H9 (cell line): ENCODE results near the gene TMEM165. TPM values are rescaled to one million over a fixed set of nuclear protein-coding genes. Genes with fewer than 3 reads are reported as not detected.

Experiments
- DNase-seq: peaks from one replicate; pipeline ENCODE4 v3.0.0-alpha.2; 2017
- H2AFZ ChIP-seq: one replicate; pipeline ENCODE4 v1.6.1; 2013; ENCODE audit warnings: mild to moderate bottlenecking, low read length, control low read depth, moderate library complexity
- H2AK5ac ChIP-seq: 2 replicates; pipeline ENCODE4 v1.6.1; 2013; ENCODE audit warnings: low read length, control low read depth, mixed read lengths; ENCODE audit not compliant: insufficient read length
- H2BK120ac ChIP-seq: one replicate; pipeline ENCODE4 v1.6.1; 2013; ENCODE audit warnings: low read depth, mild to moderate bottlenecking, low read length, control low read depth, inconsistent platforms; ENCODE audit not compliant: poor library complexity, severe bottlenecking
- H2BK12ac ChIP-seq: 2 replicates; pipeline ENCODE4 v1.6.1; 2013; ENCODE audit warnings: low read length, control low read depth, mixed read lengths, low read depth; ENCODE audit not compliant: insufficient read length
- H2BK15ac ChIP-seq: 2 replicates; pipeline ENCODE4 v1.6.1; 2013; ENCODE audit warnings: low read depth, low read length, control low read depth
- H2BK20ac ChIP-seq: one replicate; pipeline ENCODE4 v1.6.1; 2013; ENCODE audit warnings: low read depth, mild to moderate bottlenecking, low read length, control low read depth, inconsistent platforms; ENCODE audit not compliant: poor library complexity, severe bottlenecking
- H2BK5ac ChIP-seq: 2 replicates; pipeline ENCODE4 v1.6.1; 2013; ENCODE audit warnings: low read length, control low read depth, mixed read lengths; ENCODE audit not compliant: insufficient read length
- H3K14ac ChIP-seq: 2 replicates; pipeline ENCODE4 v1.6.1; 2013; ENCODE audit warnings: low read length, control low read depth; ENCODE audit not compliant: insufficient read depth
- H3K18ac ChIP-seq: 2 replicates; pipeline ENCODE4 v1.6.1; 2013; ENCODE audit warnings: low read depth, mild to moderate bottlenecking, mixed read lengths, low read length, control low read depth; ENCODE audit not compliant: insufficient read length
- H3K23ac ChIP-seq: 2 replicates; pipeline ENCODE4 v1.6.1; 2013; ENCODE audit warnings: low read length, control low read depth, mixed read lengths, low read depth; ENCODE audit not compliant: insufficient read length
- H3K23me2 ChIP-seq: 2 replicates; pipeline ENCODE4 v1.6.1; 2013; ENCODE audit warnings: low read depth, mild to moderate bottlenecking, mixed read lengths, low read length, control low read depth; ENCODE audit not compliant: insufficient read length, poor library complexity, severe bottlenecking
- H3K27ac ChIP-seq: 2 replicates; pipeline ENCODE4 v1.5.1; 2013; ENCODE audit warnings: low read length, control low read depth, mixed read lengths, low read depth; ENCODE audit not compliant: insufficient read length
- H3K27me3 ChIP-seq: 2 replicates; pipeline ENCODE4 v1.6.1; 2013; ENCODE audit warnings: low read length, control low read depth, inconsistent platforms; ENCODE audit not compliant: insufficient read depth
- H3K4ac ChIP-seq: 2 replicates; pipeline ENCODE4 v1.6.1; 2013; ENCODE audit warnings: low read depth, mild to moderate bottlenecking, control low read depth, inconsistent platforms, low read length, moderate library complexity
- H3K4me1 ChIP-seq: 2 replicates; pipeline ENCODE4 v1.6.1; 2013; ENCODE audit warnings: low read length, control low read depth, inconsistent platforms; ENCODE audit not compliant: insufficient read depth
- H3K4me2 ChIP-seq: 2 replicates; pipeline ENCODE4 v1.6.1; 2013; ENCODE audit warnings: low read length, control low read depth, mixed read lengths; ENCODE audit not compliant: insufficient read length, insufficient read depth
- H3K56ac ChIP-seq: 2 replicates; pipeline ENCODE4 v1.6.1; 2013; ENCODE audit warnings: low read depth, mild to moderate bottlenecking, mixed read lengths, low read length, control low read depth; ENCODE audit not compliant: insufficient read length
- H3K79me1 ChIP-seq: 2 replicates; pipeline ENCODE4 v1.6.1; 2013; ENCODE audit warnings: low read depth, mild to moderate bottlenecking, moderate library complexity, low read length, control low read depth, inconsistent platforms; ENCODE audit not compliant: insufficient read depth, poor library complexity, severe bottlenecking
- H3K79me2 ChIP-seq: 2 replicates; pipeline ENCODE4 v1.6.1; 2013; ENCODE audit warnings: low read length, control low read depth, inconsistent platforms; ENCODE audit not compliant: insufficient read depth
- H3K9ac ChIP-seq: 2 replicates; pipeline ENCODE4 v1.6.1; 2013; ENCODE audit warnings: low read length, control low read depth, mixed read lengths; ENCODE audit not compliant: insufficient read length; ENCODE audit errors: extremely low read depth
- H3K9me3 ChIP-seq: one replicate; pipeline ENCODE4 v1.6.1; 2013; ENCODE audit warnings: low read depth, low read length, inconsistent platforms; ENCODE audit not compliant: control insufficient read depth
- H3T11ph ChIP-seq: one replicate; pipeline ENCODE4 v1.6.1; 2013; ENCODE audit warnings: mild to moderate bottlenecking, low read length, control low read depth, inconsistent platforms
- H4K20me1 ChIP-seq: one replicate; pipeline ENCODE4 v1.6.1; 2013; ENCODE audit not compliant: control insufficient read depth, insufficient read length, insufficient read depth
- H4K5ac ChIP-seq: 2 replicates; pipeline ENCODE4 v1.6.1; 2013; ENCODE audit warnings: low read depth, mild to moderate bottlenecking, mixed read lengths, low read length, control low read depth; ENCODE audit not compliant: insufficient read length
- H4K8ac ChIP-seq: replicated peaks from 2 replicates; pipeline ENCODE4 v1.6.1; 2013; ENCODE audit warnings: low read length, control low read depth, mixed read lengths, low read depth; ENCODE audit not compliant: insufficient read length
- H4K91ac ChIP-seq: 2 replicates; pipeline ENCODE4 v1.6.1; 2013; ENCODE audit warnings: low read depth, mild to moderate bottlenecking, moderate library complexity, mixed read lengths, low read length, control low read depth; ENCODE audit not compliant: insufficient read length
- H3K27ac Mint-ChIP-seq, 3 experiments: 2 replicates in 2 of 3; 3 replicates in 1 of 3; pipeline ENCODE4 v1.8.0; 2020 to 2021; ENCODE audit warnings: mixed read lengths in 3 of 3, mild to moderate bottlenecking in 1 of 3, moderate library complexity in 1 of 3
- H3K27me3 Mint-ChIP-seq: 2 replicates; pipeline ENCODE4 v1.8.0; 2021; ENCODE audit warnings: low read depth, mild to moderate bottlenecking, moderate library complexity, mixed read lengths
- H3K36me3 Mint-ChIP-seq, 3 experiments: 2 replicates in 2 of 3; 3 replicates in 1 of 3; pipeline ENCODE4 v1.8.0; 2020 to 2021; ENCODE audit warnings: low read depth in 3 of 3, mixed read lengths in 3 of 3; ENCODE audit not compliant: insufficient read depth in 1 of 3
- H3K4me1 Mint-ChIP-seq, 2 experiments: 2 replicates each; pipeline ENCODE4 v1.8.0; 2020; ENCODE audit warnings: mixed read lengths in 2 of 2
- H3K4me3 Mint-ChIP-seq, 2 experiments: 2 replicates in 1 of 2; 3 replicates in 1 of 2; pipeline ENCODE4 v1.8.0; 2020 to 2021; ENCODE audit warnings: mild to moderate bottlenecking in 2 of 2, mixed read lengths in 2 of 2, moderate library complexity in 1 of 2
- H3K9me3 Mint-ChIP-seq, 2 experiments: 2 replicates in 1 of 2; 3 replicates in 1 of 2; pipeline ENCODE4 v1.8.0; 2020; ENCODE audit warnings: mild to moderate bottlenecking in 2 of 2, mixed read lengths in 2 of 2, moderate library complexity in 1 of 2
- WGBS: extraction: QIAGEN DNeasy Blood & Tissue Kit; methylation state at CpG from one replicate; pipeline ENCODE4 v1.1.7; 2013; ENCODE audit warnings: missing lambda C conversion rate, low lambda C conversion rate, mixed read lengths; ENCODE audit not compliant: insufficient read length; ENCODE audit errors: extremely low coverage; 5-methylcytosine and 5-hydroxymethylcytosine counted together
- total RNA-seq: library from RNA; stranded (reverse); gene quantifications from 2 replicates; pipeline ENCODE4 v1.2.1, GENCODE V29; 2021
- TF ChIP-seq, protein P1 (sequence below): fragments of 200-600 bp; sonication (generic); conservative IDR thresholded peaks from 3 replicates; pipeline ENCODE4 v1.8.0; 2021; ENCODE audit warnings: antibody characterized with exemption, mild to moderate bottlenecking

The TMEM165 gene
- total RNA-seq, 1 experiment from 2014 or later, result 87.2 TPM

GRCh38 chr4:55369968-55370367, 25.8 kb upstream of the TMEM165 start:
- H3K23me2 ChIP-seq, result no peaks in the 10 kb centered on the region
- H3K4me1 ChIP-seq, result peaks cover 11% of the 10 kb centered on the region
- no peak overlapping the region for H3K18ac ChIP-seq
- H3K27ac ChIP-seq, result no peak overlapping the region
- H2BK15ac ChIP-seq, result no peak overlapping the region
- no peaks in the 10 kb centered on the region for H3K27me3 Mint-ChIP-seq
- H4K91ac ChIP-seq, result no peak overlapping the region
- no peak overlapping the region for H3K9ac ChIP-seq
- H3K14ac ChIP-seq, result no peak overlapping the region
- H3K9me3 Mint-ChIP-seq, result no peaks in the 10 kb centered on the region
- no peaks in the 10 kb centered on the region for H4K20me1 ChIP-seq
- H2BK120ac ChIP-seq, result no peak overlapping the region
- no peak overlapping the region for H3K56ac ChIP-seq
- H2BK5ac ChIP-seq, result no peak overlapping the region
- H4K5ac ChIP-seq, result no peak overlapping the region
- peaks cover 22 to 26% of the 10 kb centered on the region in 2 experiments for H3K4me1 Mint-ChIP-seq
- no peak overlapping the region for H3T11ph ChIP-seq
- no peak overlapping the region for H3K4ac ChIP-seq
- TF ChIP-seq, protein P1, sequence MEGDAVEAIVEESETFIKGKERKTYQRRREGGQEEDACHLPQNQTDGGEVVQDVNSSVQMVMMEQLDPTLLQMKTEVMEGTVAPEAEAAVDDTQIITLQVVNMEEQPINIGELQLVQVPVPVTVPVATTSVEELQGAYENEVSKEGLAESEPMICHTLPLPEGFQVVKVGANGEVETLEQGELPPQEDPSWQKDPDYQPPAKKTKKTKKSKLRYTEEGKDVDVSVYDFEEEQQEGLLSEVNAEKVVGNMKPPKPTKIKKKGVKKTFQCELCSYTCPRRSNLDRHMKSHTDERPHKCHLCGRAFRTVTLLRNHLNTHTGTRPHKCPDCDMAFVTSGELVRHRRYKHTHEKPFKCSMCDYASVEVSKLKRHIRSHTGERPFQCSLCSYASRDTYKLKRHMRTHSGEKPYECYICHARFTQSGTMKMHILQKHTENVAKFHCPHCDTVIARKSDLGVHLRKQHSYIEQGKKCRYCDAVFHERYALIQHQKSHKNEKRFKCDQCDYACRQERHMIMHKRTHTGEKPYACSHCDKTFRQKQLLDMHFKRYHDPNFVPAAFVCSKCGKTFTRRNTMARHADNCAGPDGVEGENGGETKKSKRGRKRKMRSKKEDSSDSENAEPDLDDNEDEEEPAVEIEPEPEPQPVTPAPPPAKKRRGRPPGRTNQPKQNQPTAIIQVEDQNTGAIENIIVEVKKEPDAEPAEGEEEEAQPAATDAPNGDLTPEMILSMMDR, result no peak
- H3K79me1 ChIP-seq, result no peaks in the 10 kb centered on the region
- 0 out of 7 replicates have a peak overlapping the region, but pooled peaks of 1 of the 3 experiments have one; percentile 2 for H3K27ac Mint-ChIP-seq
- no peak overlapping the region for H3K23ac ChIP-seq
- peaks cover 2 to 24% (median 13%) of the 10 kb centered on the region in 3 experiments; a peak in 5 of 7 replicates for H3K36me3 Mint-ChIP-seq
- no peak overlapping the region for H2AFZ ChIP-seq
- H2BK12ac ChIP-seq, result no peak overlapping the region
- no CpG with 5 or more reads among the region's 2 CpGs for WGBS
- H3K4me2 ChIP-seq, result no peak overlapping the region
- no peak overlapping the region for H2BK20ac ChIP-seq
- H2AK5ac ChIP-seq, result no peak overlapping the region
- no peak for DNase-seq
- H4K8ac ChIP-seq, result no peak overlapping the region
- H3K27me3 ChIP-seq, result no peaks in the 10 kb centered on the region
- H3K9me3 ChIP-seq, result no peaks in the 10 kb centered on the region
- H3K79me2 ChIP-seq, result no peaks in the 10 kb centered on the region
- H3K4me3 Mint-ChIP-seq, result no peak overlapping the region
